Placental epithelial cell (primary cell): ENCODE data around the gene SLC17A2. TPM values are rescaled to one million over a fixed set of nuclear protein-coding genes. Genes with fewer than 3 reads are reported as not detected.

ENCODE experiments used
- total RNA-seq: library from RNA; depleted of rRNA; stranded (reverse); fragments of >200 nt; gene quantifications from 2 replicates; pipeline ENCODE4 v1.2.3, GENCODE V29; 2012

Gene SLC17A2
- not detected in 2 replicates for total RNA-seq

GRCh38 chr6:25930532-25931410 is at the start of gene SLC17A2:
Gene SLC17A2, minus strand, starts transcription at chr6:25930691. Its CDS starts 4,895 bp downstream, at chr6:25925796.

GRCh38 chr6:25962149-25963127 is 31.9 kb upstream of the SLC17A2 start, which contains the start of gene TRIM38:
Gene TRIM38, plus strand, starts transcription at chr6:25962802. Its CDS starts 3,721 bp downstream, at chr6:25966523.

GRCh38 chr6:25874118-25874517 is 56.4 kb downstream of the SLC17A2 start, which contains the start of gene SLC17A3:
Gene SLC17A3, minus strand, starts transcription at chr6:25874243. Its CDS starts 5,856 bp downstream, at chr6:25868387.

Other genes starting within 250 kb of the SLC17A2 start
- gene SLC17A4, start 175.9 kb downstream of the SLC17A2 start, total RNA-seq = under 0.01 TPM in 1 of 2 replicates, not detected in the other
- not detected in 2 replicates for gene SLC17A1, start 98.6 kb downstream of the SLC17A2 start, total RNA-seq
- not detected in 2 replicates for gene SLC17A3, start 56.4 kb downstream of the SLC17A2 start, total RNA-seq
- gene TRIM38, start 32.1 kb upstream of the SLC17A2 start, total RNA-seq = 6.5 and 6.7 TPM in 2 replicates
- 10.6 and 21.5 TPM in 2 replicates for gene HFE, start 156.7 kb upstream of the SLC17A2 start, total RNA-seq